Subcutaneous preadipocyte (primary cell): Measurements from ENCODE around the gene COL1A1. TPM values are rescaled to one million over a fixed set of nuclear protein-coding genes. Genes with fewer than 3 reads are reported as not detected.

Source experiments
- small RNA-seq: library from RNA; depleted of rRNA; stranded (forward); fragments of <200 nt; gene quantifications from one replicate; pipeline ENCODE3, GENCODE V24; 2012
- total RNA-seq: library from RNA; depleted of rRNA; stranded (reverse); fragments of >200 nt; gene quantifications from 2 replicates; pipeline ENCODE4 v1.2.3, GENCODE V29; 2012

The COL1A1 gene
- 577 and 1,334 TPM in 2 replicates for total RNA-seq

DNA sequence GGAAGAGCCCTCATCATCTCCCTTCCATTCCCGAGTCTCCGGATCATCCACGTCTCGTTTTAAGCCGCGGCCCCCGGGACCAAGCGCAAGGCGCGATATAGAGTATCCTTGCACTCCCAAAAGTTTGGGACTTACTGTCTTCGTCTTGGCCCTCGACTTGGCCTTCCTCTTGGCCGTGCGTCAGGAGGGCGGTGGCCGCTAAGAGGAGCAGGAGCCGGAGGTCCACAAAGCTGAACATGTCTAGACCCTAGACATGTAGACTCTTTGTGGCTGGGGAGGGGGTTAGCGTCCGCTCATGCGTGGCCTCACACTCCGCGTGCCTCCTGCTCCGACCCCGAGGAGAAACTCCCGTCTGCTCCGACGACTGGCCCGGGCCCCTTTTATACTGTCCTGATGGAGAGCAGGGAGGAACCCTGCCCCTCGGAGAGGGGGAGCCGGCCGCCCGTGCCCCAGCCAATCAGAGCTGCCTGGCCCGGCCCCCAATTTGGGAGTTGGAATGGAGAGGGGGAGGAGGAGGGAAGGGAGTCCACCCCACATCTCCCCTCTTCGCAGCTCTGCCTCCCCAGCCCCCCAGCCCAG is at the start of gene COL1A1:
Gene COL1A1 (minus strand): TSS at position 356 of the 579 bp plus-strand sequence. CDS start 118 bp downstream, at position 238.

DNA sequence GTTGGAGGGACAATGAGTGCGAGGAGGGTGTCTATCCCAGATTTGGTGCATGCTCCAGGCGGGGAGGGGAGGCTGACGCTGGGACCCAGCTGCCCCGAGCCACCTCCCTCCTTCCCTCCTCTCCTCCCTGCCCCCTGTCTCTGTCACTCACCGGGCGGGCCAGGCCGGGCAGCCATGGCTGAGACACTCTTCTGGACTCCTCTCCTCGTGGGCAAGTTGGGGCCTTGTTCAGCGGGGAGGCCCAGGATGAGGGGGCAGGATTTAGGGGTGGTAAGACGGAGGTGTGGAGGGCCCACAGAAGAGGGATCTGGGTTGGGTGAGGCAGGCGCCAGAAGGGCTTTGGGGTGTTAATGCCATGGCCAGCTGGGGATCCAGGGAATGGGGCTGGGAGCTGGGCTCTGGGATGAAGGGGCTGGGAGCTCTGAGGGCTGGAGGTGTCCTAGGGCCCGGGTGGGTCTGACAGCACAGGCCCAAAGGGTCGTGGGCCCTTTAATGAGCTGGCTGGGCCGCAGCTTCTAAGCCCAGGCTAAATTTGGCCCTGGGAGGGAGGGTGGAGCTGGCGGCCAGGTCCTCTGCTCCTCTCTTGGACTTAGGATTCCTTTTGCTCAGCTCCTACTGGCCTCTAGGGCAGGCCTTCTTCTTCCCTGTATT is 35.4 kb downstream of the COL1A1 start, which contains the start of gene SGCA:
Gene SGCA (plus strand): TSS at position 139 of the 651 bp plus-strand sequence. CDS start 36 bp downstream, at position 175.

DNA sequence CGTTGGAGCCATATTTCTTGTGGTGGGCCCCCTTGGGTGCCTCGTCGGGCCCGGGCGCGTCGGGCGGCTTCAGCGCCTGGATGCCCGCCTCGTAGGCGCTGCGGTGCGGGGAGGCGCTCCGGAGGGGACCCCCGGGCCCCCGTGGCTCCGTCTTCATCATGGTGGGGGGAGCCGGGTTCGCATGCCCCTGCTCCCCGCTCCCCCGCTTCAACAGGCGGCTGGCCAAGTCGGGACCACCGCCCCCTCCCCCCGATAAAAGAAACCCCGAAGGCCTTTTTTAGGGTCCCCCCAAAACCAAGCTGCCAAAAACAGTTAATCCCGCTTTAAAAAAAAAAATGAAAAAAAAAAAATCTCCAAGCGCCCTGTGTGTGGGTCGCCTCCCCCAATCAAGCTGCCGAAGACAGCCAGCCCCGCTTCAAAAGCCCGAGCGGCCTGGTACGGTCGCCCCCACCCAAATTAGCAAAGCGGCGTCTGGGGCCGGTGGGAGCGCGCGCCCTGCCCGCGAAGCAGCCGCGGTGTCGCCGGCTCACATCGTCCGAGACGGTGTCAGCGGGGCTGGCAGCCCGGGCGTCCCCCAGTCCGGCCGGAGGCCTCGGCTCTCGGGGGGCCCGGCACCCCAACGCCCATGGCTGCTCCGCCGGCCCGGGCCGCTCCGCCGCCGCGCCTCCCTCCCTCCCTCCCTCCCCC is 50.9 kb downstream of the COL1A1 start, which contains the start of gene PPP1R9B:
Gene PPP1R9B (minus strand): TSS at position 324 of the 687 bp plus-strand sequence. CDS start 164 bp downstream, at position 160.

Small RNA genes lying within 50 kb of the gene (small RNA-seq; reads per million reads assigned to genes)
- not detected for gene SUMO2P7

Other genes with a start within 250 kb of the COL1A1 start
- gene DLX4, start 232.4 kb downstream of the COL1A1 start, total RNA-seq = not detected in 2 replicates
- under 0.01 and 0.98 TPM in 2 replicates for gene DLX3, start 206.4 kb downstream of the COL1A1 start, total RNA-seq
- 21.7 and 133 TPM in 2 replicates for gene ITGA3, start 145.5 kb downstream of the COL1A1 start, total RNA-seq
- 12.3 and 26.1 TPM in 2 replicates for gene PDK2, start 106.3 kb downstream of the COL1A1 start, total RNA-seq
- gene SAMD14, start 71.5 kb downstream of the COL1A1 start, total RNA-seq = 0.37 and 0.59 TPM in 2 replicates
- gene PPP1R9B, start 51.0 kb downstream of the COL1A1 start, total RNA-seq = 27.2 and 38.5 TPM in 2 replicates
- not detected in 2 replicates for gene SGCA, start 35.6 kb downstream of the COL1A1 start, total RNA-seq
- not detected in 2 replicates for gene TMEM92, start 72.8 kb upstream of the COL1A1 start, total RNA-seq
- 36.7 and 46.1 TPM in 2 replicates for gene XYLT2, start 144.5 kb upstream of the COL1A1 start, total RNA-seq
- 46.1 and 60.3 TPM in 2 replicates for gene MRPL27, start 171.6 kb upstream of the COL1A1 start, total RNA-seq
- 9.4 and 10.3 TPM in 2 replicates for gene EME1, start 171.6 kb upstream of the COL1A1 start, total RNA-seq
- gene LRRC59, start 195.9 kb upstream of the COL1A1 start, total RNA-seq = 172 and 222 TPM in 2 replicates
- 10.0 and 15.4 TPM in 2 replicates for gene ACSF2, start 224.6 kb upstream of the COL1A1 start, total RNA-seq